ENCODE measurements around the gene EGFL6. TPM values are rescaled to one million over a fixed set of nuclear protein-coding genes. Genes with fewer than 3 reads are reported as not detected.

The EGFL6 gene
- total RNA-seq, 2 experiments from 2014 or later = not detected

DNA sequence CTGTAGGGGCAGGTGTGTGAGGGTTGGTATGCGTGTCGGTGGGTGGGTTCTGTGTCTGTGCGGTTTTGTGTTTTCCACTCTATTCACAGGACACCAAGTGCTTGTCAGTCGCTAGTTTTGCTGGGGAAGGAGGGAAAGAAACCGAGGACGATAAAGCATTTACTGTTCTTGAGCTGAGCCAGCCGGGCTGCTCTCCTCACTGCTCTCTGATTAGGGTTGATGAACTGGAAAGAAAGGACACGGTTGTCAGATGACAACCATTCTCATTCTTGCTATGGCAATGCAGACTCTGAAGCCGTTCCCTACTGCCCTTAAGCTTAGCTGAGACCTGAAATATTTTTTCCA is 832 bp downstream of the EGFL6 start:
- Histone ChIP-seq H2AFZ (ENCODE audit: low read length) (no peak overlapping the region), H3K4me2 (ENCODE audit: low read length) (no peak overlapping the region), H3K27ac (ENCODE audit: low read depth, low read length, poor library complexity, severe bottlenecking) (no peak overlapping the region), H3K4me1 (ENCODE audit: insufficient read depth, low read length, poor library complexity, severe bottlenecking) (no peaks in the 10 kb centered on the region), H4K20me1 (ENCODE audit: insufficient read depth, low read length) (no peaks in the 10 kb centered on the region), H3K36me3 (ENCODE audit: insufficient read depth, low read length) (no peaks in the 10 kb centered on the region), H3K9me3 (ENCODE audit: low read length) (no peaks in the 10 kb centered on the region), H3K9me2 (ENCODE audit: insufficient read depth, low read length) (no peaks in the 10 kb centered on the region), H3K79me2 (ENCODE audit: insufficient read depth, low read depth, low read length) (no peaks in the 10 kb centered on the region), H3K4me3 (ENCODE audit: low read depth, low read length, poor library complexity, severe bottlenecking) (no peak overlapping the region)
- intact Hi-C loops (cut with micrococcal nuclease; ENCODE audit: unreplicated experiment) = no loop called here
- no peak for DNase-seq (ENCODE audit: low spot score)
- ChIA-PET POLR2A (no interaction called here), CTCF (ENCODE audit: unreplicated experiment) (interaction anchor here (0.5 kb wide), 1 partner anchor 440 kb away, joined by 3 read pairs; no protein-coding TSS in a partner anchor)
- BruUV-seq (replicated peaks) = no TSS peak
- TF ChIP-seq, protein P1, sequence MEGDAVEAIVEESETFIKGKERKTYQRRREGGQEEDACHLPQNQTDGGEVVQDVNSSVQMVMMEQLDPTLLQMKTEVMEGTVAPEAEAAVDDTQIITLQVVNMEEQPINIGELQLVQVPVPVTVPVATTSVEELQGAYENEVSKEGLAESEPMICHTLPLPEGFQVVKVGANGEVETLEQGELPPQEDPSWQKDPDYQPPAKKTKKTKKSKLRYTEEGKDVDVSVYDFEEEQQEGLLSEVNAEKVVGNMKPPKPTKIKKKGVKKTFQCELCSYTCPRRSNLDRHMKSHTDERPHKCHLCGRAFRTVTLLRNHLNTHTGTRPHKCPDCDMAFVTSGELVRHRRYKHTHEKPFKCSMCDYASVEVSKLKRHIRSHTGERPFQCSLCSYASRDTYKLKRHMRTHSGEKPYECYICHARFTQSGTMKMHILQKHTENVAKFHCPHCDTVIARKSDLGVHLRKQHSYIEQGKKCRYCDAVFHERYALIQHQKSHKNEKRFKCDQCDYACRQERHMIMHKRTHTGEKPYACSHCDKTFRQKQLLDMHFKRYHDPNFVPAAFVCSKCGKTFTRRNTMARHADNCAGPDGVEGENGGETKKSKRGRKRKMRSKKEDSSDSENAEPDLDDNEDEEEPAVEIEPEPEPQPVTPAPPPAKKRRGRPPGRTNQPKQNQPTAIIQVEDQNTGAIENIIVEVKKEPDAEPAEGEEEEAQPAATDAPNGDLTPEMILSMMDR (conservative IDR thresholded peaks at IDR 0.05; ENCODE audit: low read length) = no peak
- TF ChIP-seq EZH2phosphoT487 (IDR thresholded peaks at IDR 0.05; ENCODE audit: borderline replicate concordance, low read depth, low read length) = no peak

GRCh38 chrX:13571136-13571535 is 1.7 kb downstream of the EGFL6 start:
- no peak for DNase-seq (ENCODE audit: low spot score)
- no peaks in the 10 kb centered on the region for H3K4me1 ChIP-seq (ENCODE audit: insufficient read depth, low read length, poor library complexity, severe bottlenecking)
- no peaks in the 10 kb centered on the region for H3K36me3 ChIP-seq (ENCODE audit: insufficient read depth, low read length)
- H3K79me2 ChIP-seq (ENCODE audit: insufficient read depth, low read depth, low read length) = no peaks in the 10 kb centered on the region
- no peaks in the 10 kb centered on the region for H4K20me1 ChIP-seq (ENCODE audit: insufficient read depth, low read length)
- no TSS peak for BruUV-seq (replicated peaks)
- POLR2A ChIA-PET = interaction anchor here (0.7 to 0.8 kb wide), 2 partner anchors 8 to 348 kb away, joined by 3 read pairs; no protein-coding TSS in a partner anchor
- TF ChIP-seq EZH2phosphoT487 (IDR thresholded peaks at IDR 0.05; ENCODE audit: borderline replicate concordance, low read depth, low read length) = no peak
- TF ChIP-seq, protein P1 (conservative IDR thresholded peaks at IDR 0.05; ENCODE audit: low read length) = no peak
- no peak overlapping the region for H3K4me3 ChIP-seq (ENCODE audit: low read depth, low read length, poor library complexity, severe bottlenecking)
- no peak overlapping the region for H2AFZ ChIP-seq (ENCODE audit: low read length)
- H3K9me2 ChIP-seq (ENCODE audit: insufficient read depth, low read length) = no peaks in the 10 kb centered on the region
- no peaks in the 10 kb centered on the region for H3K9me3 ChIP-seq (ENCODE audit: low read length)
- CTCF ChIA-PET (ENCODE audit: unreplicated experiment) = no interaction called here
- H3K27ac ChIP-seq (ENCODE audit: low read depth, low read length, poor library complexity, severe bottlenecking) = no peak overlapping the region
- H3K4me2 ChIP-seq (ENCODE audit: low read length) = no peak overlapping the region
- intact Hi-C loops (cut with micrococcal nuclease; ENCODE audit: unreplicated experiment) = no loop called here

DNA sequence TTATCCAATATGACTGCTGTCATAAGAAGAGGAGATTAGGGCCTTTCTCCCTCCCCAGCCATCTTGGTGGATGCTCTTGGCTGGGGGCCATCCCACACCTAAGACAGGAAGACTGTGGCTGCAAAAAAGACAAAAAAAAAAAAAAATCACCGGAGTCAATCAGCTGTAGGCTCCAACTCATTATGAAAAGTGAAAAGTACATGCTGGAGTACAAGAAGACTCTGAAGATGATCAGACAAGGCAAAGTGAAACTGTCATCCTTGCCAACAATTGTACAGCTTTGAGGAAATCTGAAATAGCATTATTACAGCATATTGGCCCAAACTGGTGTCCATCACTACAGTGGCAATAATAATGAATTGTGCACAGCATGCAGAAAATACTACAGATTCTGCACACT is 5.2 kb downstream of the EGFL6 start:
- Histone ChIP-seq H3K4me1 (ENCODE audit: insufficient read depth, low read length, poor library complexity, severe bottlenecking) (no peaks in the 10 kb centered on the region), H3K79me2 (ENCODE audit: insufficient read depth, low read depth, low read length) (no peaks in the 10 kb centered on the region), H3K9me2 (ENCODE audit: insufficient read depth, low read length) (no peaks in the 10 kb centered on the region), H3K4me3 (ENCODE audit: low read depth, low read length, poor library complexity, severe bottlenecking) (no peak overlapping the region), H4K20me1 (ENCODE audit: insufficient read depth, low read length) (no peaks in the 10 kb centered on the region), H2AFZ (ENCODE audit: low read length) (no peak overlapping the region), H3K27ac (ENCODE audit: low read depth, low read length, poor library complexity, severe bottlenecking) (no peak overlapping the region), H3K36me3 (ENCODE audit: insufficient read depth, low read length) (no peaks in the 10 kb centered on the region), H3K4me2 (ENCODE audit: low read length) (no peak overlapping the region), H3K9me3 (ENCODE audit: low read length) (no peaks in the 10 kb centered on the region)
- ChIA-PET POLR2A (no interaction called here), CTCF (ENCODE audit: unreplicated experiment) (no interaction called here)
- intact Hi-C loops (cut with micrococcal nuclease; ENCODE audit: unreplicated experiment) = no loop called here
- TF ChIP-seq, protein P1 (conservative IDR thresholded peaks at IDR 0.05; ENCODE audit: low read length) = no peak
- TF ChIP-seq EZH2phosphoT487 (IDR thresholded peaks at IDR 0.05; ENCODE audit: borderline replicate concordance, low read depth, low read length) = no peak
- BruUV-seq (replicated peaks) = no TSS peak
- DNase-seq (ENCODE audit: low spot score) = no peak

Data from OCI-LY7 (cell line).